IPS DF 6.9 (cell line): ENCODE results near the gene FANCG.

Experiments used
- DNase-seq: peaks from one replicate; pipeline ENCODE4 v3.0.0-alpha.2; 2013; ENCODE audit warnings: low read depth, low spot score
- H3K27ac ChIP-seq: one replicate; pipeline ENCODE4 v1.5.1; 2013; ENCODE audit warnings: low read length, control low read depth
- H3K27me3 ChIP-seq: 2 replicates; pipeline ENCODE4 v1.6.1; 2013; ENCODE audit warnings: mild to moderate bottlenecking, low read length; ENCODE audit not compliant: control insufficient read depth, insufficient read depth
- H3K36me3 ChIP-seq: 2 replicates; pipeline ENCODE4 v1.6.1; 2013; ENCODE audit warnings: low read length; ENCODE audit not compliant: control insufficient read depth, insufficient read depth
- H3K4me1 ChIP-seq: 2 replicates; pipeline ENCODE4 v1.6.1; 2013; ENCODE audit warnings: low read length; ENCODE audit not compliant: control insufficient read depth, insufficient read depth
- H3K4me3 ChIP-seq: 2 replicates; pipeline ENCODE4 v1.5.1; 2013; ENCODE audit warnings: mild to moderate bottlenecking, low read length
- H3K9me3 ChIP-seq: 2 replicates; pipeline ENCODE4 v1.6.1; 2013; ENCODE audit warnings: low read length, inconsistent platforms; ENCODE audit not compliant: control insufficient read depth, insufficient read depth
- WGBS: extraction: QIAGEN DNeasy Blood & Tissue Kit; methylation state at CpG from one replicate; pipeline ENCODE4 v1.1.7; 2013; ENCODE audit warnings: mixed read lengths, missing lambda C conversion rate; ENCODE audit not compliant: insufficient read length, insufficient coverage; 5-methylcytosine and 5-hydroxymethylcytosine counted together

Gene FANCG

DNA sequence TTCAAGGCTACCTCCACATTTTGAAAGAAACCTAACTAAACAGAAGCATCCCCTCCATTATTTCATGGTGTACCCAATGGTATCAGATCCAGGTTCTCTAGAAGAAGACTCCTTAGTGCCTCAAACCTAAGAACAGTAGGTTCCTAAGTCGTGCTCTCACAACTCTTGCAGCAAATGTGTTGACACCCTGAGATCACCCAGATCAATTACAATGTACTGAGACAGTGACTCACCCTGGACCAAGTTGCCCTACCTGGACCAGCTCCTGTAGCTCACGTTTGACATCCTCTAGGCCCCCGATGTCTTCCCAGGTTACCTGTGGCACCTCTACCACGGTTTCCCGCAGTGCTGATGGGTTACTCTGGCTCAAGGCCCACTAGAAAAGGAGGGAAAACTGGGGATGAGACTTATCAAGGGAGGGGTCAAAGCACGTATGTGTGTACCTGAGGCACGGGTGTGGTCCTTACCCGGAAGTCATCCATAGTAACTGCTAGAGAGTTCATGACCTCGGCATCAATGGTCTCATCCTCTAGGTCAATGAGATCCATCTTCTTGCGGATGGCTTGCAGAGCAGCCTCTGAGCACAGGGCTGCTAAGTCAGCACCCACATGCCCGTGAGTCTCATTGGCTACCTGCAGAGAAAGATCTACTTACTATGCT is 19.1 kb downstream of the FANCG start:
- no peak for DNase-seq
- no peak overlapping the region for H3K27ac ChIP-seq
- H3K4me3 ChIP-seq = no peak overlapping the region
- whole genome bisulfite sequencing = no CpG with 5 or more reads among the region's 11 CpGs
- H3K27me3 ChIP-seq = no peaks in the 10 kb centered on the region
- H3K4me1 ChIP-seq = no peaks in the 10 kb centered on the region
- no peaks in the 10 kb centered on the region for H3K9me3 ChIP-seq
- peaks cover 79% of the 10 kb centered on the region for H3K36me3 ChIP-seq

DNA sequence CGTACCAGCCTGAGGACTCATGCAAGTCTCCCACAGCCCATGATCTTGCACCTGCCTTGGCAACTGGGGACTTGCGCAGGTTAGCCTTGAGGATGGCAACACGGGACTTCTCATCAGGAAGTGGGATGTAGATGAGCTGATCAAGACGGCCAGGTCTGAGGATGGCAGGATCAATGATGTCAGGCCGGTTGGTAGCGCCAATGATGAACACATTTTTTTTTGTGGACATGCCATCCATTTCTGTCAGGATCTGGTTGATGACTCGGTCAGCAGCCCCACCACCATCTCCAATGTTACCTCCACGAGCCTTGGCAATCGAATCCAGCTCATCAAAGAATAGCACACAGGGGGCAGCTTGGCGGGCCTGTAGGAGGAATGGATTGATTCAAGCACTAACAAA is 20.3 kb downstream of the FANCG start:
- Histone ChIP-seq H3K9me3 (no peaks in the 10 kb centered on the region), H3K27ac (no peak overlapping the region), H3K4me3 (no peak overlapping the region), H3K27me3 (no peaks in the 10 kb centered on the region), H3K4me1 (no peaks in the 10 kb centered on the region), H3K36me3 (peaks cover 73% of the 10 kb centered on the region)
- DNase-seq = no peak
- whole genome bisulfite sequencing = no CpG with 5 or more reads among the region's 10 CpGs

DNA sequence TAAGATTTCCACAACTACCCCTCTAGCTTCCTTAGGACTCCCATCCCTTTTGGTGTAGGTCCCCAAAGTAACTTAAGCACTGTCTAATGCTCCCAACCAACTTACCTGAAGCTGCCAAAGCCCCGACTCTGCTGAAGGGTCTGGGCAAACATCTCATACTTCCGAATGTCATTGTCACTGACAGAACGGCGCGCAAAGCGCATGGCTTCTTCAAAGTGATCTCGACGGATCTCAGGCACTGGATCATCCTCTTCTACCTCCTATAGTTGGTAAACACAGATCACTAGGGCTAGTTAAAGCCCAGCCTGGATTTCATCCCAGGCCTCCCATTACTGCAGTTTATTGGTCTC is 22.5 kb downstream of the FANCG start:
- no peaks in the 10 kb centered on the region for H3K27me3 ChIP-seq
- H3K9me3 ChIP-seq = no peaks in the 10 kb centered on the region
- no peak overlapping the region for H3K4me3 ChIP-seq
- H3K4me1 ChIP-seq = no peaks in the 10 kb centered on the region
- peaks cover 56% of the 10 kb centered on the region for H3K36me3 ChIP-seq
- no CpG with 5 or more reads among the region's 8 CpGs for WGBS
- no peak for DNase-seq
- no peak overlapping the region for H3K27ac ChIP-seq

DNA sequence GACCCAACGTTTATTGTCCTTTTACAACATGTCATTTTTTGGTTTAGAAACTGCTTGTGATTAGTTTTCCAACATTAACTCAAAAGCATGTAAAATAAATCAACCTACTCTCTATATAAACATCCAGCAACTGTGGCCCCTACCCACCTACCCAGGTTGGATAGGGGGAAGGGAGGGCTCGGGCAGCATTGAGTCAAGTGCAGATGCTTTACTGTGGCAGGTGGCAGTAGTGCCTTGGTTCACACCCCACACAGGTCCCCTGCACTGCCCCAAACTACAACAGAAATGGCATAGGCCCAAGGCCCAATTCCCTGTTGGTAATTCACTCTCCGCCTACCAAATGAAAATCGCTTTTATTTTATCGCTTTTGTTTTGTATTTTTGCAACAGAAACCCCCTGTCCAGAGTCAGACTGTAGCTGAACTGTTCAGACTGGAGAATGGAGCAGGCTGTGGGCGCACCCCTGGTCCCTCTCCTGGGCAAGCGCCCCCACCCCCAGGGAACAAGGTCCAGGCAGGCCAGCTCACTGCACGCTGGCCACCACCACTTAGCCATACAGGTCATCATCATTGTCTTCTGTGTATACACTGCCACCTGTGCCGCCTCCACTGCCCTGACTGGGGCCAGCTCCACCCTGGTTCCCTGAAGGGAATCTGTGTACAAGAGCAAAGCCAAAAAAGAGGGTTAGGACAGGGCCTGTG is 23.0 kb downstream of the FANCG start:
- WGBS = no CpG with 5 or more reads among the region's 9 CpGs
- DNase-seq = no peak

DNA sequence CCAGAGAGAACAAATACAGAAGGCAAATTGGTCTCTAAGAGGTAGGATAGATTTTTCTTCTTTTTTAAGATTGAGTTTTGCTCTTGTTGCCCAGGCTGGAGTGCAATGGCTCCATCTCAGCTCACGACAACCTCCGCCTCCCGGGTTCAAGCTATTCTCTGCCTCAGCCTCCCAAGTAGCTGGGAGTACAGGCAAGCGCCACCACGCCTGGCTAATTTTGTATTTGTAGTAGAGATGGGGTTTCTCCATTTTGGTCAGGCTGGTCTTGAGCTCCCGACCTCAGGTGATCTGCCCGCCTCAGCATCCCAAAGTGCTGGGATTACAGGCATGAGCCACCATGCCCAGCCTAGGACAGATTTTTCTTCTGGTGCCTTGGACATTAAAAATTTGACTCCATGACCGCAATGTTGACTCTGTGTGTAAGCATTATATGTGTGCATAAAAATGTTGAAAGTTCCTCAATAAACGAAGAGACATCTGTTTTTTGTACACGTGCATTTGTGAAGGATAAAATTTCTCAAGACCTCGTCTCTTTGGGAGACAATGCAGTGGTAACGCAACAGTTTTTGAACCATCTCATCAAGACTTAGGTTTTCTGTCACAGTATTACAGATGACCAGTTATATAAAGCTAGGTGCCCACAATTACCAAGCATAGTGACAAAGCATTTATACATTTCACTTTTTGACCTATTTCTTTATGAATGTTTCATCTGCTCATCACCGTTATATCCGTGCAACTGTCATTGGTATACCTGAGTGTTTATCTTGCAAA is 24.7 kb downstream of the FANCG start:
- peaks cover 35% of the 10 kb centered on the region for H3K36me3 ChIP-seq
- no CpG with 5 or more reads among the region's 14 CpGs for WGBS
- H3K9me3 ChIP-seq = no peaks in the 10 kb centered on the region
- no peaks in the 10 kb centered on the region for H3K27me3 ChIP-seq
- no peaks in the 10 kb centered on the region for H3K4me1 ChIP-seq
- H3K4me3 ChIP-seq = no peak overlapping the region
- H3K27ac ChIP-seq = no peak overlapping the region
- DNase-seq = no peak

More for the DNA sequence above, 23.0 kb downstream of the FANCG start:
- H3K36me3 ChIP-seq = peaks cover 51% of the 10 kb centered on the region
- H3K4me3 ChIP-seq = no peak overlapping the region
- no peak overlapping the region for H3K27ac ChIP-seq
- no peaks in the 10 kb centered on the region for H3K9me3 ChIP-seq
- H3K4me1 ChIP-seq = no peaks in the 10 kb centered on the region
- H3K27me3 ChIP-seq = no peaks in the 10 kb centered on the region

DNA sequence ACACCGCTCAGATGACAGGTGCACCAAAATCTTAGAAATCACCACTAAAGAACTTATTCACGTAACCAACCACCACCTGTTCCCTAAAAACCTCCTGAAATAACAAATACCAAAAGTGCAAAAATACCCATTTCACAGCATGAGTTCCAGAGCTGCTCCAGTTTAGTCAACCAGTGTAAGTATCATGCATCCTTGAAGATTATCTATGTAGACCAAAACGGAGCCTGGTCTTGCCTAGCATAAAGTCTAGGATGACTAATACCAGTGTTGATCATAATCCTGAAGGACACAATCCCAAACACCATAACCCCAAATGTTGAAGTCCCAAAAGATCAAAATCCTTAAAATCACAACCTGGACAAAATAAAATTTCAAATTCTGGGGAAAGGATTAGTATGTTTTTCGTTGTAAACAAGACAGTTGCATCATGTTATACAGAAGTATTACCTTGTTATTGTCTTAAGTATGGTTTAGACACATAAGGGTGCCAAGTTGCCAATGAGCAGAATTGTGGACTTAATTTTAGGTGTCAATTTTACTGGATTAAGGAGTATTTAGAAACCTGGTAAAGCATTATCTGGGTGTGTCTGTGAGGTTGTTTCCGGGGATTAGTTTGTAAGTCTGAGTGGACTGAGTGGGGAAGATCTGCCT is 25.4 kb downstream of the FANCG start:
- no peaks in the 10 kb centered on the region for H3K27me3 ChIP-seq
- H3K36me3 ChIP-seq = peaks cover 28% of the 10 kb centered on the region
- H3K4me1 ChIP-seq = no peaks in the 10 kb centered on the region
- no CpG with 5 or more reads among the region's 5 CpGs for WGBS
- no peak overlapping the region for H3K4me3 ChIP-seq
- no peak overlapping the region for H3K27ac ChIP-seq
- DNase-seq = no peak
- H3K9me3 ChIP-seq = no peaks in the 10 kb centered on the region

DNA sequence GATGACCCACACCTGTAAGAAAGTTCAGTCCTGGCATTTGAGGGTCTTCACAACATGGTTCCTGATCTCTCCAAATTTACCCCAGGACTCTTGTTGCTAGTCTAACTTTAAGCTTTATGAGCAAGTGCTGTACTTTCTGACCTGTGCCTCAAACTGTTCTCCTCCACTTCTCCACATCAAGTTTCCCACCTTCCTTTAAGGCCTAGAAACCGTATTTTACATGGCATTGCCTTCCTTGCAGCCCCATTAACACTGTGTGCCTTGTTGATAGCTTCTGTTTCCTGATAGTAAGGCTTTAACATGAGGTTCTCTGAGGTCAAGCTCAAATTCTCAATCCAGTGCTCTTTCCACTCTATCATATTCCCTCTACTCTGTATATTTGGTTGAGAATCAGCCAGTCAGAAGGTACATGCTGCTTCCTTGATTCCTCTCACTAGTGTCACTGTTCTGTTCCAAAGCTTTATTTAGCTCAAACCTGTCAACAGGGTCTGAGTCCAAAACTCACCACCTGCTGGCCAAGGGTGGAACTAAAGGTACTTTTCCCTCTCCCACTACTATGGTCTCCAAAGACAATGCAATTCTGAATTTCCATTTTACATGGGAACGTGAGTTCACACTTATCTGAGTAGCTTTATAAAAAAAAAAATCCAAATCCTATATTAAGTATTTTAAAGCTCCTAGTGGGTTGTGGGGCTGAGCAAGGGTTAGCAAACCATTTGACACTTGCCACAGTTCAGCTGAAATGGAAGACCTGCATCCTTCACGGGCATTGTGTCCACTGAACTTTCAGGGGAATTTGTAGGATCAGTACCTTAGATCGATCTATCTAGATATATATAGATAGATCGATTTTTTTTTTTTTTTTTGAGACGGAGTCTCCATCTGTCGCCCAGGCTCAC is 28.4 kb downstream of the FANCG start:
- H3K27me3 ChIP-seq = no peaks in the 10 kb centered on the region
- no peaks in the 10 kb centered on the region for H3K4me1 ChIP-seq
- H3K27ac ChIP-seq = no peak overlapping the region
- no peaks in the 10 kb centered on the region for H3K9me3 ChIP-seq
- no peak for DNase-seq
- WGBS = no CpG with 5 or more reads among the region's 7 CpGs
- no peak overlapping the region for H3K4me3 ChIP-seq
- peaks cover 7% of the 10 kb centered on the region for H3K36me3 ChIP-seq

DNA sequence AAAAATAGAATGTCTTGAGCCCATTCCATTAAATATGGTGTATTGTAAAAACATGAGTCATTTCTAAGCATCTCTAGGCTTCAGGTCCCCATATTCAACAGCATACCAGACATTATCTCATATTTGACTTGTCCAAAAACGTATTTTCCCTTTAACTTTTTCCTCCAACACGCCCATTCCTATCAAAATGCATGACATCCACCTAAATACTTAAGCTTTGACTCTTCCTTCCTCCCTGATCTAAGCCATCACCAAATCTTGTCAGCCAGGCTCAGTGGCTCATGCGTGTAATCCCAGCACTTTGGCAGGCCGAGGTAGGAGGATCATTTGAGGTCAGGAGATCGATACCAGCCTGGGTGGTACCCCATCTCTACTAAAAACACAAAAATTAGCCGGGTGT is 31.2 kb downstream of the FANCG start:
- no peak overlapping the region for H3K27ac ChIP-seq
- no peak overlapping the region for H3K4me3 ChIP-seq
- H3K9me3 ChIP-seq = no peaks in the 10 kb centered on the region
- 100% methylated on average over 2 of the region's 6 CpGs for WGBS
- H3K36me3 ChIP-seq = no peaks in the 10 kb centered on the region
- H3K4me1 ChIP-seq = no peaks in the 10 kb centered on the region
- no peaks in the 10 kb centered on the region for H3K27me3 ChIP-seq
- no peak for DNase-seq

DNA sequence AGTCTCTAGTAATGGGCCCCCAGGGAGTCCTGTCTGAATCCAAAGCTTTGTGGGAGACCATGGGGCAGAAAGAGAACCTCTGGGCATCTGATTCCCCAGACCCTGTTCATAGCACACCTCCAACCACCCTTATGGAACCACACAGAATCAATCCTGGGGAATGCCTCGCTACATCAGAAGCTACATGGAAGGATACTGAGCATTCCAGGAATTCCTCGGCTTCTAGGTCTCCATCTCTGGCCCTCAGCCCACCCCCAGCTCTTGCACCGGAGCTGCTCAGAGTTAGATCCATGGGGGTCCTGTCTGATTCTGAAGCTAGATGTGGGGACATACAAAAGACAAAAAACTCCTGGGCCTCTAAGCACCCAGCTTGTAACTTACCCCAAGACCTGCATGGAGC is 35.7 kb downstream of the FANCG start:
- no peak overlapping the region for H3K27ac ChIP-seq
- H3K4me1 ChIP-seq = no peaks in the 10 kb centered on the region
- no peaks in the 10 kb centered on the region for H3K27me3 ChIP-seq
- no CpG with 5 or more reads among the region's 3 CpGs for WGBS
- no peak overlapping the region for H3K4me3 ChIP-seq
- no peak for DNase-seq
- no peaks in the 10 kb centered on the region for H3K9me3 ChIP-seq
- H3K36me3 ChIP-seq = no peaks in the 10 kb centered on the region; the same call in 1 of the 2 replicates
